HG03280 (cell line): ENCODE measurements around the gene DHRSX.
"Not testable (repeated sequence)": the region's sequence is repeated elsewhere in the genome, so short reads cannot be mapped to it uniquely, and the experiment has no call there.

Source experiments
- ATAC-seq: cut with Tn5 transposase; IDR thresholded peaks from one replicate; pipeline ENCODE4 v1.9.1; 2021; ENCODE audit warnings: mild to moderate bottlenecking, moderate library complexity; ENCODE audit not compliant: unreplicated experiment

DHRSX gene

DNA sequence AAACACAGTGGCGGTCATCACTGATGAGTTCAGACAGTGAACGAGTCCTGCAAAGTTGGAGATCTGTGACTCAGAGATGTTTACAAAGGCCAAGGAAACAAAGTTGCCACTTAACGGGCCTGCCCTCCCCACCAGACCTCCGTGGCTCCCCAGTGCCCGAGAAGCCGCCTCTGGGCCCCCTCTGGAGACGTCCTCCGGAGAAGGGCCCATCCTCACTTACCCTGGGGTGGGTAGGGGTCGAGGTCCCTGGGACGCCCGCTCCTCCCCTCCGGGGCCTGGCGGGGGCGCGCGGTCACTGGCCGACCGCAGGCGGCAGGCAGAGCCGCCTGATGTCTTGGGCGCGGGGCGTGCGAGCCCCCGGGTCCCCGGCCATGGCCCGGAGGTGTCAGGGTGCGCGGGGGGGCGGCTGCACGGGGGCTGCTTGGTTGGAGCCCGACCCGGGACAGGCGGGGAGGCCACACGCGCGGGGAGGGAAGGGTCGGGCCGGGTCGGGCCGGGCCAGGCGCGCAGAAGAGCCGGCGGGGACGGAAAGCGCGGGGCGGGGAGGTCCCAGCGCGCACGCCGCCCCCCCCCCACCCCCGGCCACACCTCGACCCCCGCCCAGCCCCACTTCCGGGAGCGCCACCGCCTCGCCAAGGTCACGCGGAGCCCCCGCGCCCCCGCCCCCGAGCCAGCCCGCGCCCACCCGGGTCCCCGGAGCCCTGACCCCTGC is 529 bp downstream of the DHRSX start:
- peak; percentile 42 for ATAC-seq

DNA sequence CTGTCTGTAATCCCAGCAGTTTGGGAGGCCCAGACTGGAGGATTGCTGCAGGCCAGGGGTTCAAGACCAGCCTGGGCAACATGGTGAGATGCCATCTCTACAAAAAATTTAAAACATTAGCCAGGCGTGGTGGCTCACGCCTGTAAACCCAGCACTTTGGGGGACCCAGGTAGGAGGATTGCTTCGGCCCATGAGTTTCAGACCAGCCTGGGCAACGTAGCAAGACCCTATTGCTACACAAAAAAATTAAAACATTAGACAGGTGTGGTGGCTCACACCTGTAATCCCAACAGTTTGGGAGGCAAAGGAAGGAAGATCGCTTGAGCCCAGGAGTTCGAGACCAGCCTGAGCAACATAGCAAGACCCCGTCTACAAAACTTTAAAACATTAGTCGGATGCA is 1.3 kb downstream of the DHRSX start:
- ATAC-seq: no peak

- ATAC-seq: no peak
These were observed 1.9 kb downstream of the DHRSX start for GRCh38 chrX:2498781-2499302.

GRCh38 chrX:2497961-2498780 is 2.6 kb downstream of the DHRSX start:
- no peak for ATAC-seq

- no peak for ATAC-seq
These were observed 5.2 kb downstream of the DHRSX start for GRCh38 chrX:2495595-2495994.

DNA sequence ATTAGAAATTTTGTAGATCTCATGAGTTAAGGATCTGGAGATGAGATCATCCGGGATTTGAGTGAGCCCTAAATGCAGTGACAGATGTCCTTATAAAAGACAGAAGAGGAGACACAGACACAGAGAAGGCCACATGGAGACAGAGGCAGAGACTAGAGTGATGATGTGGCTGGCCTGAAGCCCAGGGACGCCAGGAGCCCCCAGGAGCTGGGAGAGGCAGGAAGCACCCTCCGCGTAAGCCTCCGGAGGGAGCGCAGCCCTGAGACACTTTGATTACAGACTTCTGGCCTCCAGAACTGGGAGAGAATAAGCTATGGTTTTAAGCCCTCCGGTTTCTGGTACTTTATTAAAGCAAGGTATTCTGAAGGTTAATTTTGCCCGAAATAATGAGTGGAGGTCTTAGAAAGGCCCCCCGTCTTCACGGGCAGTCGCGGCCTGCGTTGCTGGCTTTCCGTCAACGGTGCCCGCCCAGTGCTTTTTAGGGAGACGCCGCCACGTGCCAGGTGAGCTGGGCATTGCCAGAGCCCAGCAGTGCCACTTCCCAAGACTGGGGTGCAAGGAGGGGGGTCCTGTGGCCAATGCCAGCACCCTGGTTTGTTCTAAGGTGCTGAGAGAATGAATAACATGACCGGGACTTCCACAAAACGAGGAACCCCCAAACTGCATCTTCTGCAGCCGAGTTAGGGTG is 8.1 kb downstream of the DHRSX start:
- ATAC-seq: no peak

- ATAC-seq: no peak
These were observed 10.1 kb downstream of the DHRSX start for GRCh38 chrX:2490634-2491033.

- ATAC-seq: no peak
These were observed 11.0 kb downstream of the DHRSX start for GRCh38 chrX:2489446-2490445.

- no peak for ATAC-seq
These were observed 12.0 kb downstream of the DHRSX start for GRCh38 chrX:2488621-2489285.

DNA sequence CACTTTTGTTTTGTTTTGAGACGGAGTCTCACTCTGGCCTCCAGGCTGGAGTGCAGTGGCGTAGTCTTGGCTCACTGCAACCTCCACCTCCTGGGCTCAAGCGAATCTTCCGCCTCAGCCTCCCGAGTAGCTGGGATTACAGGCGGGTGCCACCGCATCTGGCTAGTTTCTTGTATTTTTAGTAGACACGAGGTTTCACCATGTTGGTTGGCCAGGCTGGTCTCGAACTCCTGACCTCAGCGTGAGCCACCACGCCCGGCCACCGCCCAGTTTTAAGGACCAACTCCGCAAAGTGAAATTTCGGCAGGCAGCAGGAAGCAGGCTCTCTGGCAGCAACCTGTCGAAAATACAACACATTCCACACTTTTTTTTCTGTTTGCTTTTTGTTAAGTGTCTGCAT is 13.4 kb downstream of the DHRSX start:
- ATAC-seq: no peak

DNA sequence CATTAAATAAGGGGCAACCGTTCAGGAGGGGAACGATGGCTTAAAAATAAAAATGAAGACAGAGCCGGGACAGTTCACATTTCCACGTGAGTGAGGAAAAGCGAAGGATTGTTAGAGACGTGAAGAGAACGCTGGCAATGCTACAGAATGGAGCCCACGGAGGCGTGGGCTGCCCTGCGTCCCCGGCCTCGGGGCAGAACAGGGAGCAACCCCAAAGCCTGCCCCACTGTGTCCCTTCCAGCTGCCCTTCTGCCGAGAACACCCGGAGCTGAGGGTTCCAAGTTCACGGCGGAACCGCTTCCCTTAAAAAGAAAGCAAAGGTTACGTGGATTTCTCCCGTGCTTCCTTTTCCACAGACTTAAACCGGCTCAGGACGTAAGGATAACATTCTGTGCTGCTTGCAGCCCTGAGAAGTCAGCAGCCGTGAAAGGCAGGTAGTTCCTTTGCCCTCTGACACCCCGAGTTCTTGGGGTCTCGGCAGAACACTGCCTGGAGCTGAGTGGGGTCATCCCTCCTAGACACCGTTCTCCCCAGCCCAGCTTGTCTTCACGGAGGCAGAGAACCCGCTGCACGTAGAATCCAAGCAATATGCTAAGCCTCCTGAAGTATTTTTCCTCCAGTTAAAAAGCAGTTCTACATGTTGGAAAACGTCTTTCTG is 14.2 kb downstream of the DHRSX start:
- no peak for ATAC-seq

GRCh38 chrX:2485789-2486345 is 14.9 kb downstream of the DHRSX start:
- ATAC-seq: no peak

GRCh38 chrX:2484721-2485648 is 15.8 kb downstream of the DHRSX start:
- ATAC-seq: no peak

DNA sequence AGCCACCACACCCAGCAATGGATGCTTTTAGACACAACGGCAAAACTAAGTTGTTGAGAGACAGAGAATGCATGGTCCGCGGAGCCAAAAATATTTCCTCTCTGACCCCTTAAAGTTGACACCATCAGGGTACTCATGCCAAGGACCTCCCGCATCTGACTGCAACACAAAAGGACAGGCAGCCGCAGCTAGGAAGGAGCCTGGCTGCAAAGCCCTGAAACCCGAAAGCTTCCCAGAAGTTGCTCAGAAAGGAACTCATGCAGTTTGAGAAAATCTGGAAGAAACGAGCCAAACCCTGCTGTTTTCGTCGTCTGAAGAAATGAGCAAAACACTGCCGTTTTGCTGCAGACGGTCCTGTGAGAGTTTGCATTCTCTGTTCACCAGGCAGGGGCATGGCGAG is 16.5 kb downstream of the DHRSX start:
- no peak for ATAC-seq

DNA sequence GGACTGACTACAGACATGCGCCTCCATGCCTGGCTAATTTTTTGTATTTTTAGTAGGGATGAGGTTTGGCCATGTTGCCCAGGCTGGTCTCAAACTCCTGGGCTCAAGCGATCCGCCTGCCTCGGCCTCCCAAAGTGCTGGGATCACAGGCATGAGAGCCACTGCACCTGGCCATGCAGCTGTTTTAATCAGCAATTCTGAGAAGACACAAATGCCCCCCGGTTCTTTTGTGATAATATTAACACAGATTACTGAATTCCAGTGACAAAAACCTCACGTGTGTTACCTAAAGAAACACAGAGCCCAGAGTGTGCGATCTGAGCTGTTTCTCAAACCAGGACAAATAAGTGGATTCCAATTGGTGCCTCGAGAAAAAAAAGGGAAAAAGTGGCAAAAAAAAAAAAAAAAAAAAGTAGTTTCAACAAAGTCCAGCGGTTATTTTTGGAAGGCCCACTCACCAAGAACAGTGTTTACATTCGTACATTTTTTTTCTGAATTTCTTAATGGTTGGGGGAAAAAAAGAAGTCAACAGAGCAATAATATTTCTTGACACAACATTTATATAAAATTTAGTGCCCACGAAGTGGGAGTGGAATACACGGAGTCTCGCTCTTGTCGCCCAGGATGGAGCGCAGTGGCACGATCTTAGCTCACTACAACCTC is 17.2 kb downstream of the DHRSX start:
- no peak for ATAC-seq

DNA sequence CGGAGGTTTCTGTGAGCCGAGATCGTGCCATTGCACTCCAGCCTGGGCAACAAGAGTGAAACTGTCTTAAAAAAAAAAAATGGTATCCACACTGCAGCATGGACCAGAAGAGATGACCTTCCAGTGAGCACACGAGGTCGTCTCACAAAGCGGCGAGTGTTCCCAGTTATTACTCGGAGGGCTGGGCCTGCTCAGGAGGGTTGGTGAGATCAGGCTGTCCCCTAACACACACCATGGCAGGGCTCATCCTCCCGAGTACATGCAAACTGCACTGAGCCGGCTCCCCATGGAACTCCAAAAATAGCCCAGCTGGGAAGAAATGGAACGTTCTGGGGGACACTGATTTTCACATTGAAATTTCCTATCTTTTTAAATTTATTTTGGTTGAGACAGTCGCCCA is 19.2 kb downstream of the DHRSX start:
- ATAC-seq: not testable (repeated sequence)

DNA sequence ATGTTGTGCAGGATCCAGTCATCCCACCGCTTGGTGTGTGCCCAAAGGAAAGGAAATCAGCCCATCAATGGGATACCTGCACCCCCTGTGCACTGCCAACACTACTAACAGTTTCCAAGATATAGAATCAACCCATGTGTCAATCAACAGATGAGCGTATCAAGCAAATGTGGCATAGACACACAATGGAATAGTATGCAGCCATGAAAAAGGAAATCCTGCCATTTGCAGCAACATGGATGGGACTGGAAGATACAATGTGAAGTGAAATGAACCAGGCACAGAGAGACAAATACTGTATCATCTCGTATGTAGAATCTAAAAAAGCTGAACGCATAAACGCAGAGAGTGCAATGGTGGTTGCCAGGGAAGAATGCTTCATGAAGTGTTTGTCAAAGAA is 20.8 kb downstream of the DHRSX start:
- not testable (repeated sequence) for ATAC-seq
